Stimulated activated CD4-positive, alpha-beta T cell treated with anti-CD3 and anti-CD28 coated beads, Interleukin-2, amount 100 ng/mL, for 4 hours (primary cell): Measurements from ENCODE around the gene AP2S1.
"Not testable (repeated sequence)": the region's sequence is repeated elsewhere in the genome, so short reads cannot be mapped to it uniquely, and the experiment has no call there.

ENCODE experiments used
- DNase-seq: peaks from one replicate; pipeline ENCODE4 v3.0.0-alpha.2; 2020; ENCODE audit warnings: low read depth

AP2S1 gene

DNA sequence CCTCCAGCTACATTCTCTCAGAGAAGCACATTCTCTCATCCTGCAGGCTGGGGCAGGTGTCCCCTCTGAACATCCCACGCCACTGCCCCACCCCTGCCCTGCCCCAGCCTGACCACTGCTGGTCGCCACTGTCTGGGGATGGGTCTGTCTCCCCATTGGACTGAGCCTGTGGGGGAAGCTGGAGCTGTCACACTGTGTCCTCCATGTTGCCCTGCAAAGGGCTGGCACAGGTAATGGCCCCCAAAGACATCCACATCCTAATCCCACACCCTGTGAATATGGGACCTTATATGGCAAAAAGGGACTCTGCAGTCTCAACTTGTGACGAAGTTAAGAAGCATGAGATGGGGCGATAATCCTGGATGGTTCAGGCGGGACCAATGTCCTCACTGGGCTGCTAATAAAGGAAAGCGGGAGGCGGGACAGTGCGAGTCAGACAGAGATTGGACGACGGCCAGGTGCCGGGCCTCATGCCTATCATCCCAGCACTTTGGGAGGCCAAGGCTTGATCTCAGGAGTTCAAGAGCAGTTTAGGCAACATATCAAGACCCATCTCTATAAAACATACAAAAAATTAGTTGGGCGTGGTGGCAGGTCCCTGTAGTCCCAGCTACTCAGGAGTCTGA is 9.1 kb downstream of the AP2S1 start:
- DNase-seq: no peak

DNA sequence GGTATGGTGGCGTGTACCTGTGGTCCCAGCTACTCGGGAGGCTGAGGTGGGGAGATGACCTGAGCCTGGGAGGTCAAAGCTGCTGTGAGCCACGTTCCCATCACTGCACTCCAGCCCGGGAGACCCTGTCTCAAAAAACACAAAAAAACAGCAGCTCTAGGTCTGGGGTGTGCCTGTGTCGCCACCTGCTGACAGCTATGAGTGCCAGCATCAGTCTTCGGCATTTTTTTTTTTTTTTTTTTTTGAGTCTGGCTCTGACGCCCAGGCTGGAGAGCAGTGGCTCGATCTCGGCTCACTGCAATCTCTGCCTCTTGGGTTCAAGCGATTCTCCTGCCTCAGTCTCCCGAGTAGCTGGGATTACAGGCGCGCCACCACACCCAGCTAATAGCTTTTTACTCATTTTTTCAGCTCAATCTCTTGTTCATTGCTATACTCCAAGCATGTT is 10.1 kb downstream of the AP2S1 start:
- peak; percentile 43 for DNase-seq

- no peak for DNase-seq
Measured at GRCh38 chr19:46839752-46840497, 10.7 kb downstream of the AP2S1 start.

DNA sequence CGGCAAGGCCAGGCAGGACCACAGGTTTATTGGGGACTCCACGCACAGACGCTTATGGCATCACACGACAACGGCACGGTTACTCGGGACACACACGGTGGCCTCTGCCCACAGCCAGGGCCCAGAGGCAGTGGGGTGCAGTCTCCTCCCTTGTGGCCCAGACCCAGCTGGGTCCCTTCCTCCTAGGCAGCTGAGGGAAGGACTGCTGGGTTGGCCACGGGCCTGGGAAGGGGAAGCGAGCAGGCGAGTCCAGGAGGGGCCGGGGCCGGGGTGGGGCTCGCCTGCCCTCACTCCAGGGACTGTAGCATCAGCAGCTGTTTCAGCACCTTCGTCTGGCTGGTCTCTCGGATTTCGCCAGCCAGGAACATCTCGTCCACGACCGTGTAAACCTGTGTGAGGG is 12.5 kb downstream of the AP2S1 start:
- DNase-seq: no peak

DNA sequence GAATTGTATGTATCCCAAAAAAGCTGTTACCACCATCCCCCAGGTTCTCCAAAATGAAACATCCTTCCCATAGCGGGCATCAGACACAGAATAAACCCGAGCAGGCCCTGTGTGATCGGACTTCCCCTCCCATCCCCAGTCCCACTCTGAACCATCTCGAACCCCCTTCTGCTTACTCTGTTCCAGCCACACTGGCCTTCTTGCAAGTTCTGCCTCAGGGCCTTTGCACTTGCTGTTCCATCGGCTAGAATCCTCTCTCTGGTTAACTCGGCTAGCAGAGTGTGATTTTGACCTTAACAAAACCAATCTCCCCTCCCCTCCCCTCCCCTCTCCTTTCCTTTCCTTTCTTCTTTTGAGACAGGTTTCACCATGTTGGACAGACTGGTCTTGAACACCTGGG is 15.7 kb downstream of the AP2S1 start:
- no peak for DNase-seq

DNA sequence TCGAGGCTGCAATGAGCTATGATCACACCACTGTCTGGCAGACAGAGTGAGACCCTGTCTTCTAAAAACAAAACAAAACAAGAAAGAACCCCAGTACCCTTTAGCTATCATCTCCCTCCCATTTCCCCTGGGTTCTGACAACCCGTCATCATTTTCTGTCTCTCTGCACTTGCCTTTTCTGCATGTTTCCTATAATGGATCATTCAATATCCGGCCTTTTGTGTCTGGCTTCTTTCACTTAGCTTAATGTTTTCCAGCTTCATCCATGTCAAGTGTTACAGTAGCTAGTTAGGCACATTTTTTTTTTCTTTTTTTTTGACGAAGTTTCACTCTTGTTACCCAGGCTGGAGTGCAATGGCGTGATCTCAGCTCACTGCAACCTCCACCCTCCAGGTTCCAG is 16.5 kb downstream of the AP2S1 start:
- DNase-seq: no peak

DNA sequence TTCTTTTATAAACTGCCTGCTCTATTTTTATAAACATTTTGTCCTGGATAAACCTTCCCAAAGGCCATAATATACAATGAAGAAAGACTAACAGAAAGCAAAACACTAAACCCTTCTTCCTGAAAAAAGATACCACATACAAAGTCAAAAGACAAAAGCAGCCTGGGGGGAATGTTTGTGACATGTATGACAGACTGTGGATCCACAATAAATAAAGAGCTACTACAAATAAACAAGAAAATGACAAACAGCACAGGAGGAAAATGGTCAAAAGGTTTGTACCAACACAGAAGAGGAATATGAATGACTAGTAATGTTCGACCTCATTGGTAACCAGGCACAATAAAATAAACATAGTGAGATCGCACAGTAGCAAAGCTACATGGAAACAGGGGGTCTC is 19.8 kb downstream of the AP2S1 start:
- no peak for DNase-seq

DNA sequence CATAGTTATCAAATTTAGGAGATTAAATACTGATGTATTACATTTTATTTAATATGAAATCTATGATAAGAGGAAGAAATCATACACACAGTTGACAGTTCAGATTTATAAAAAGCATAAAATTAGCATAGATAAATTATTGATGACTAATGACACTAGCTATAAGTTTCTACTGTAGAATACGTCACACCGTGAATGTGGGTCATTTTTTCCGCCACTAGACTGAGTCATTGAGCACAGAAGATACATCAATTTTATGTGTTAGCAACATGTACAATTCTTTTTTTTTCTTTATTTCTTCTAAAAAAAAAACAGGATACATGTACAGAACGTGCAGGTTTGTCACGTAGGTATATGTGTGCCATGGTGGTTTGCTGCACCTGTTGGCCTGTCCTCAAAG is 22.2 kb downstream of the AP2S1 start:
- peak; percentile 74 for DNase-seq

DNA sequence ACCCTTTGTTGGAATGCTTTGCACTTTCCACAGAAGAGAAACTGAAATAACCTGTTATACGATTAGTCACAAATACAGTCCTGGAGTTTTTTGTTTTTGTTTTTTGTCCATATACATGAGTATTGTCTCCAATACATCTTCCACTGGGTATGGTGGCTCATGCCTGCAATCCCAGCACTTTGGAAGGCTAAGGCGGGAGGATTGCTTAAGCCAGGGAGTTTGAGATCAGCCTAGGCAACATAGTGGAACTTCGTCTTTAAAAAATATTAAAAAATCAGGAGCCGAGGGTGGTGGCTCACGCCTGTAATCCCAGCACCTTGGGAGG is 25.0 kb downstream of the AP2S1 start:
- DNase-seq: no peak

- DNase-seq: no peak
Measured at GRCh38 chr19:46824890-46825730, 25.5 kb downstream of the AP2S1 start.

DNA sequence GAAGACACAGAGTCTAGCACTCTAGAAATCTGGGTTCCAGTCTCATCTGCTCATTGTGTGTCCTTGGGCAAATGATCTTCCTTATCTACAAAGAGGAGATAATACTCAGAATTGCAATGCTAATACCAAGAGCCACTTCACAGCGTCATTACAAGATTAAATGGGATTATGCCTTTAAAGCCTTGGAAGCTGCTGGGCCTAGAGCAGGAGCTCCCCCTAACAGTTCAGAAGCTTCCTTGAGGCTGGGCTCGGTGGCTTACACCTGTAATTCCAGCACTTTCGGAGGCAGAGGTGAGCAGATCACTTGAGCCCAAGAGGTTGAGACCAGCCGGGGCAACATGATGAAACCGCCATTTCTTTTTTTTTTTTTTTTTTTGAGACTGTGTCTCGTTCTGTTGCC is 27.6 kb downstream of the AP2S1 start:
- no peak for DNase-seq

- DNase-seq: not testable (repeated sequence)
Measured at GRCh38 chr19:46822410-46822787, 28.2 kb downstream of the AP2S1 start.

DNA sequence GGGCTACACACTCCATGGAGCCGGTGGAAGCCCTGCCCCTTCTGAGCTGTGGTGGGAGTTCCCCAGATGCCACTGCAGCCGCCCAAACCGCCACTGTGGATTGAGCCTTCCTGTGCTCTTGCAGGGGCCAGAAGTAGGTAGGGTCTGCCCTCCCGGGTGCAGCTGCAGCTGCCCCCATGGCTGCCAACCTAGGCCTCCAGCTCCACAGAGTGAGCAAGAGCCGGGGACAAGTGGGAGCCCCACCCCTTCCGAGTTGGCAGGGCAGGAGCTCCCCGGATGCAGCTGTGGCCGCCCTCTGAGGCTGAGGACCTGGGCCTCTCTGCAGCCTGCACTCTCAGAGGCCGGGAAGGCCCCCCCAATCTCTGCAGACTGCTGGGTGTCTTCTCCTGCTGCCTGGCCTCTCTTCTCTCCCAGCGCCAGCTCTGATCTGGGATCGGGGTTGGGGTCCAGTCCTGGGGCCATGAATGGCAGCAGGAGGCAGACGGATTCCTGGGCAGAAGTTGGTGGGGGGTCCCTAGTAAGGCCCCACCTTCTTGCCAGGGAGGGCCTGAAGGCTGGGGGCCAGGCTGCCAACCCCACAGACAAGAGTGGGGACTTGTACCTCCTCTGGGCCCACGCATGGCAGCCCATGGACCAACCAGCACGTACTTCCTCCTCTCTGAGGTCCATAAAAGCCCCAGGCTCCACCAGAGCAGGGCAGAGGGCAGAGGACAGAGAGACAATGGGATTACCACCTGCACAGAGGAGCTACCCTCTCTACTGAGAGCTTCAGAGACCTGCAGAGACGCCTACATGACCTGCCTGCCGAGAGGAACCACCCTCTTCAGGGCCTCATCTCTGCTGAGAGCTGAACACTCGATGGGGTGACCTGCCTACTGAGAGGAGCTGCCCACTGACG is 28.9 kb downstream of the AP2S1 start:
- DNase-seq: peak; percentile 26

DNA sequence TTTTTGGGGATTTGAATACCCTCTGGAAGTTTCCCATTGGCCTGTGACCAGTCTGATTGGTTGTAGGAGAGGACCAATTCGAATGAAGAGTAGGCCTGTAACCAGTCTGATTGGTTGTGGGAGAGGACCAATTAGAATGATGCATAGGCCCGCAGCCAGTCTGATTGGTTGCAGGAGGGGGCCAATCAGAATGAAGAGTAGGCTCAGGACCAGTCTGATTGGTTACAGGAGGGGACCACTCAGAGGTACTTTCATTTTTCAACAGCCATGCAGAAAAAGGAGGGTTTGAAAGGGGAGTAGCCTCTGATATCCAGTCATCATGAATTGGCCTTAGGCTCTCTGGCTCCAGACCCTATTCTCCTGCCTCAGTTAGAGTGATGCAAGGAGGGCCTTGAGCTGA is 31.8 kb downstream of the AP2S1 start:
- DNase-seq: no peak

GRCh38 chr19:46815833-46816627 is 34.6 kb downstream of the AP2S1 start:
- DNase-seq: no peak

DNA sequence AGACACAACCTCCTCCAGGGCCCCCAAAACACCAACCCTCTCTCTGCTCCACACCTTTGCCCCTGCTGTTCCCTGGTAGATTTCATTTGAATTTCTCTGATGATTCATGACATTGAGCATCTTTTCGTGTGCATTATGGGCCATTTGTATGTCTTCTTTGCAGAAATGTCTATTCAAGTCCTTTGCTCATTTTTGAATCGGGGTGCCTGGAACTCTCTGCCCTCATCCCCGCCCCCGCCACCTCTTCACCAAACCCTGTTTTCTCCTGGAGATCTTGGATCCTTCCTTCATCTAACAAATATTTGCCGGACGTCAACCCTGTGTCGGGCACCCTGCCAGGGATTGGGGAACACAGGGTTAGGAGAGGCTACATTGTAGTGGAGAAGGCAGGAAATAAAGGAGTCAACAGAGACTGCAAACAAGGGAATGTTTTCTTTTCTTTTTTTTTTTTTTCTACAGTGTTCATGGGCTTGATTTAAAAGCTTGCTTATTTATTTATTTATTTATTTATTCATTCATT is 36.7 kb downstream of the AP2S1 start:
- DNase-seq: no peak

DNA sequence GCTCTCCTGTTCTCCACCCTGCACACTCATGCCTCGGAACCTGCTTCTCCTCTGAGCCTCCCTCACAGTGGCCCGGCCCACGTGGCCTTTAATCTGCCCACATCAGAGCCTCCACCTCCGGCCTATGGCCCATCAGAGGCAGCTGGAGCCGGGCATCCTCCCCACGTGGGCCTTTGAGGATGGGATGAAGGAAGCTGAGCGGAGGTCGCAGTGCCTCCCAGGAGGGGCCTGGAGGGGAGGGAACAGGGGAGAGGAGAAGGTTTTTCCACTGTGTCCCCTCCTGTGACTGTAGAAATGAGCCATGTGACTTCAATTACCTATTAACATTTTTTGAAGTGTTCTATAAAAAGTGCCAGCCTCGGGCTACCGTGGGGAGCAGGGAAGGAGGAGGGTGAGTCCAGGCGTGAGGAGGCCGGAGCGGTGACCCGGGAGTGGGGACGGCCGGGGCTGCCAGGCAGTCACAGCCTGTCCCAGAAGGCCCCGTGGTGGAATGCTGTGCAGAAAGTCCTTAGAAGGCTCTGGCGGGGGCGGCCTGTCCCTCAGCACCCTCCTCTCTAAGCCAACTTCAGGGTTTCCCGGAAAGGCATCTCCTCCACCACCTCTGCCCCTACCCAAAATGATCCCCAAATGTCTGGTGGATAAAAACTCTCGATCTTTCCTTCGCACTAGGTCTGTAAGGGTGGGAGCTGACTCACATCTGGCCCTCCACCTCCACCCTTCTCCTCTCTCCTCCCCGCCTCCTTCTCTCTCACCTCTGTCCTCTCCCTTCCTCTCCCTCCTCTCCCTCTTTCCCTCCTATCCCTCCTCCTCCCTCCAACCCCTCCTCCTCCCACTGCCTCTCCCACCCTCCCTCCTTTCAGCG is 37.4 kb downstream of the AP2S1 start:
- no peak for DNase-seq

GRCh38 chr19:46809534-46810272 is 40.9 kb downstream of the AP2S1 start:
- no peak for DNase-seq

GRCh38 chr19:46806656-46807055 is 44.0 kb downstream of the AP2S1 start:
- DNase-seq: no peak
